GM21717 (cell line): ENCODE measurements around the gene TBC1D19.
"Not testable (repeated sequence)": the region's sequence is repeated elsewhere in the genome, so short reads cannot be mapped to it uniquely, and the experiment has no call there.

Experiments
- ATAC-seq: cut with Tn5 transposase; IDR thresholded peaks from one replicate; pipeline ENCODE4 v1.9.1; 2021; ENCODE audit warnings: mild to moderate bottlenecking, moderate library complexity; ENCODE audit not compliant: unreplicated experiment

TBC1D19 gene

GRCh38 chr4:26583865-26584652 lies at the start of gene TBC1D19:
Gene TBC1D19, plus strand, starts transcription at chr4:26584084. Its CDS starts 110 bp downstream, at chr4:26584194.
- ATAC-seq, result peak; percentile 100

GRCh38 chr4:26542991-26543390 lies 40.9 kb upstream of the TBC1D19 start:
- no peak for ATAC-seq

- ATAC-seq, result no peak
These were observed 39.5 kb upstream of the TBC1D19 start for GRCh38 chr4:26544421-26544820.

- ATAC-seq, result not testable (repeated sequence)
These were observed 35.5 kb upstream of the TBC1D19 start for GRCh38 chr4:26548379-26548778.

- no peak for ATAC-seq
These were observed 26.7 kb upstream of the TBC1D19 start for GRCh38 chr4:26557164-26557563.

GRCh38 chr4:26558166-26558895 lies 25.6 kb upstream of the TBC1D19 start:
- no peak for ATAC-seq

- no peak for ATAC-seq
These were observed 17.8 kb upstream of the TBC1D19 start for GRCh38 chr4:26566133-26566532.

- no peak for ATAC-seq
These were observed 15.4 kb upstream of the TBC1D19 start for GRCh38 chr4:26568446-26568994.

- no peak for ATAC-seq
These were observed 13.3 kb upstream of the TBC1D19 start for GRCh38 chr4:26570596-26570995.

- no peak for ATAC-seq
These were observed 10.5 kb upstream of the TBC1D19 start for GRCh38 chr4:26573389-26573794.

- no peak for ATAC-seq
These were observed 9.3 kb upstream of the TBC1D19 start for GRCh38 chr4:26574563-26574962.

GRCh38 chr4:26576231-26576739 lies 7.6 kb upstream of the TBC1D19 start:
- ATAC-seq, result no peak

- ATAC-seq, result no peak
These were observed 6.8 kb upstream of the TBC1D19 start for GRCh38 chr4:26577066-26577465.

GRCh38 chr4:26579169-26579568 lies 4.7 kb upstream of the TBC1D19 start:
- ATAC-seq, result no peak

GRCh38 chr4:26581341-26581740 lies 2.5 kb upstream of the TBC1D19 start:
- not testable (repeated sequence) for ATAC-seq

GRCh38 chr4:26583538-26583864 lies 383 bp upstream of the TBC1D19 start:
- peak; percentile 53 for ATAC-seq

- no peak for ATAC-seq
These were observed 841 bp downstream of the TBC1D19 start for GRCh38 chr4:26584725-26585124.

GRCh38 chr4:26589705-26590104 lies 5.8 kb downstream of the TBC1D19 start:
- no peak for ATAC-seq

- no peak for ATAC-seq
These were observed 6.8 kb downstream of the TBC1D19 start for GRCh38 chr4:26590639-26591038.

- ATAC-seq, result not testable (repeated sequence)
These were observed 9.7 kb downstream of the TBC1D19 start for GRCh38 chr4:26593557-26593956.

GRCh38 chr4:26594371-26594770 lies 10.5 kb downstream of the TBC1D19 start:
- no peak for ATAC-seq

GRCh38 chr4:26594778-26595177 lies 10.9 kb downstream of the TBC1D19 start:
- no peak for ATAC-seq
